ENCODE measurements around the gene ERICH6B.

Gene ERICH6B

GRCh38 chr13:45522571-45522970 is 93.0 kb downstream of the ERICH6B start:
- TF ChIP-seq PATZ1 (CRISPR knock-in tag; IDR thresholded peaks at IDR 0.05; ENCODE audit: borderline replicate concordance) (no peak), ARNTL (CRISPR knock-in tag; IDR thresholded peaks at IDR 0.05; ENCODE audit: borderline replicate concordance, low read depth) (no peak), CREB5 (CRISPR knock-in tag; IDR thresholded peaks at IDR 0.05; ENCODE audit: low read depth) (no peak), ZNF70 (CRISPR knock-in tag; IDR thresholded peaks at IDR 0.05) (no peak), ZFP30 (CRISPR knock-in tag; IDR thresholded peaks at IDR 0.05) (no peak), BACH2 (CRISPR knock-in tag; IDR thresholded peaks at IDR 0.05; ENCODE audit: borderline replicate concordance) (no peak), GLIS3 (CRISPR knock-in tag; IDR thresholded peaks at IDR 0.05) (no peak)
- no peak for ATAC-seq

- no peak for TF ChIP-seq ARNTL (CRISPR knock-in tag; IDR thresholded peaks at IDR 0.05; ENCODE audit: borderline replicate concordance, low read depth)
- TF ChIP-seq ZC3H10 (CRISPR knock-in tag; IDR thresholded peaks at IDR 0.05), result no peak
- TF ChIP-seq ESRRG (CRISPR knock-in tag; IDR thresholded peaks at IDR 0.05), result no peak
- no peak for TF ChIP-seq PATZ1 (CRISPR knock-in tag; IDR thresholded peaks at IDR 0.05; ENCODE audit: borderline replicate concordance)
- no peak for TF ChIP-seq TSHZ2 (CRISPR knock-in tag; IDR thresholded peaks at IDR 0.05)
- TF ChIP-seq ZFP3 (CRISPR knock-in tag; IDR thresholded peaks at IDR 0.05), result no peak
- no peak for TF ChIP-seq TCF4 (CRISPR knock-in tag; IDR thresholded peaks at IDR 0.05; ENCODE audit: borderline replicate concordance)
- TF ChIP-seq GLIS3 (CRISPR knock-in tag; IDR thresholded peaks at IDR 0.05), result no peak
- TF ChIP-seq ZNF565 (CRISPR knock-in tag; conservative IDR thresholded peaks at IDR 0.05; ENCODE audit: low read depth), result no peak
- TF ChIP-seq CSDC2 (CRISPR knock-in tag; IDR thresholded peaks at IDR 0.05), result no peak
- TF ChIP-seq ISL1 (CRISPR knock-in tag; IDR thresholded peaks at IDR 0.05), result no peak
- no peak for TF ChIP-seq CREB5 (CRISPR knock-in tag; IDR thresholded peaks at IDR 0.05; ENCODE audit: low read depth)
- TF ChIP-seq TOX (CRISPR knock-in tag; IDR thresholded peaks at IDR 0.05; ENCODE audit: borderline replicate concordance), result no peak
- TF ChIP-seq OSR1 (CRISPR knock-in tag; IDR thresholded peaks at IDR 0.05), result no peak
- peak; percentile 74 for ATAC-seq
These were observed 94.2 kb downstream of the ERICH6B start for GRCh38 chr13:45521297-45521696.

- no peak for ATAC-seq
- TF ChIP-seq TCF4 (CRISPR knock-in tag; IDR thresholded peaks at IDR 0.05; ENCODE audit: borderline replicate concordance) (no peak), OSR1 (CRISPR knock-in tag; IDR thresholded peaks at IDR 0.05) (no peak), CREB5 (CRISPR knock-in tag; IDR thresholded peaks at IDR 0.05; ENCODE audit: low read depth) (no peak), ZNF565 (CRISPR knock-in tag; conservative IDR thresholded peaks at IDR 0.05; ENCODE audit: low read depth) (no peak), CSRNP3 (CRISPR knock-in tag; IDR thresholded peaks at IDR 0.05) (no peak), PATZ1 (CRISPR knock-in tag; IDR thresholded peaks at IDR 0.05; ENCODE audit: borderline replicate concordance) (no peak), TSHZ2 (CRISPR knock-in tag; IDR thresholded peaks at IDR 0.05) (no peak)
These were observed 96.0 kb downstream of the ERICH6B start for GRCh38 chr13:45519493-45519892.

All from SK-N-SH treated with all-trans-retinoic acid at 6 μM for 48 hours (cell line).